Smooth muscle cell (in vitro differentiated cells): ENCODE measurements around the gene LYPD1. TPM values are rescaled to one million over a fixed set of nuclear protein-coding genes. Genes with fewer than 3 reads are reported as not detected.

Experiments used
- DNase-seq: peaks from one replicate; lab custom pipeline; 2025; ENCODE audit not compliant: unreplicated experiment; lab: John Stamatoyannopoulos, UW
- H2AFZ ChIP-seq: fragments of 200-600 bp; sonication (generic); 2 replicates; pipeline ENCODE4 v1.6.0; 2016; ENCODE audit warnings: antibody characterized with exemption, low read depth, mild to moderate bottlenecking
- H3F3A ChIP-seq: fragments of 200-600 bp; sonication (generic); 2 replicates; pipeline ENCODE4 v1.6.0; 2017; ENCODE audit warnings: antibody characterized with exemption, low read depth
- H3K27ac ChIP-seq: fragments of 200-600 bp; sonication (generic); 2 replicates; pipeline ENCODE4 v1.5.1; 2016; ENCODE audit warnings: low read depth, mild to moderate bottlenecking
- H3K27me3 ChIP-seq: fragments of 200-600 bp; sonication (generic); 2 replicates; pipeline ENCODE4 v1.6.1; 2016; ENCODE audit warnings: low read depth, mild to moderate bottlenecking
- H3K36me3 ChIP-seq: fragments of 200-600 bp; sonication (generic); 2 replicates; pipeline ENCODE4 v1.5.1; 2016; ENCODE audit warnings: low read depth
- H3K4me1 ChIP-seq: fragments of 200-600 bp; sonication (generic); 2 replicates; pipeline ENCODE4 v1.5.1; 2016; ENCODE audit warnings: low read depth
- H3K4me2 ChIP-seq: fragments of 200-600 bp; sonication (generic); 2 replicates; pipeline ENCODE4 v1.6.0; 2016; ENCODE audit warnings: mild to moderate bottlenecking
- H3K4me3 ChIP-seq: fragments of 200-600 bp; sonication (generic); 2 replicates; pipeline ENCODE4 v1.5.1; 2016; ENCODE audit warnings: mild to moderate bottlenecking
- H3K79me2 ChIP-seq: fragments of 200-600 bp; sonication (generic); 2 replicates; pipeline ENCODE4 v1.6.0; 2016; ENCODE audit warnings: low read depth, mild to moderate bottlenecking
- H3K9ac ChIP-seq: fragments of 200-600 bp; sonication (generic); 2 replicates; pipeline ENCODE4 v1.6.0; 2016; ENCODE audit warnings: low read depth
- H3K9me3 ChIP-seq: fragments of 200-600 bp; sonication (generic); replicated peaks from 2 replicates; pipeline ENCODE4 v1.5.1; 2016; ENCODE audit warnings: low read depth
- H4K20me1 ChIP-seq: fragments of 200-600 bp; sonication (generic); 2 replicates; pipeline ENCODE4 v1.6.0; 2016; ENCODE audit warnings: low read depth
- CTCF ChIP-seq: fragments of 200-600 bp; sonication (generic); IDR thresholded peaks from 2 replicates; pipeline ENCODE4 v1.5.1; 2017; ENCODE audit warnings: borderline replicate concordance, mild to moderate bottlenecking, antibody characterized with exemption; ENCODE audit not compliant: insufficient read depth, poor library complexity, severe bottlenecking
- WGBS: methylation state at CpG from one replicate; pipeline ENCODE4 v1.1.7; 2016; ENCODE audit warnings: low lambda C conversion rate; 5-methylcytosine and 5-hydroxymethylcytosine counted together
- polyA plus RNA-seq: library from polyadenylated mRNA; unstranded; fragments of >200 nt; fragmentation: Nextera tagmentation; extraction: Ambion mirVana; gene quantifications from 2 replicates; pipeline ENCODE4 v1.2.1, GENCODE V29; 2016
- total RNA-seq: library from RNA; depleted of rRNA; stranded (reverse); fragments of >200 nt; gene quantifications from 2 replicates; pipeline ENCODE4 v1.2.3, GENCODE V29; 2014

The LYPD1 gene
- total and polyA plus RNA-seq, 2 experiments from 2014 or later, result 2.5 to 5.3 TPM

- Histone ChIP-seq H3K27ac (no peak overlapping the region), H3K9me3 (no peaks in the 10 kb centered on the region), H3K4me2 (no peak overlapping the region), H3K27me3 (peaks cover 12% of the 10 kb centered on the region), H3F3A (no peaks in the 10 kb centered on the region), H3K4me3 (no peak overlapping the region), H3K79me2 (no peaks in the 10 kb centered on the region), H3K4me1 (no peaks in the 10 kb centered on the region), H2AFZ (no peak overlapping the region), H3K36me3 (no peaks in the 10 kb centered on the region), H3K9ac (no peak overlapping the region), H4K20me1 (no peaks in the 10 kb centered on the region)
- 79% methylated on average over 6 of the region's 6 CpGs for WGBS
- no peak for DNase-seq
- no peak for TF ChIP-seq CTCF
Observed at GRCh38 chr2:132608311-132608710, 61.7 kb downstream of the LYPD1 start.

GRCh38 chr2:132607426-132608090, 62.4 kb downstream of the LYPD1 start:
- Histone ChIP-seq H3K27me3 (peaks cover 9% of the 10 kb centered on the region), H3K4me3 (no peak overlapping the region), H3K4me1 (no peaks in the 10 kb centered on the region), H3K79me2 (no peaks in the 10 kb centered on the region), H3K9ac (no peak overlapping the region), H3F3A (no peaks in the 10 kb centered on the region), H3K4me2 (no peak overlapping the region), H2AFZ (no peak overlapping the region), H4K20me1 (no peaks in the 10 kb centered on the region), H3K36me3 (no peaks in the 10 kb centered on the region), H3K27ac (no peak overlapping the region), H3K9me3 (no peaks in the 10 kb centered on the region)
- no peak for TF ChIP-seq CTCF
- no peak for DNase-seq
- 81% methylated on average over 4 of the region's 4 CpGs for WGBS

GRCh38 chr2:132606649-132607048, 63.4 kb downstream of the LYPD1 start:
- no peak overlapping the region for H2AFZ ChIP-seq
- WGBS, result 89% methylated on average over 8 of the region's 8 CpGs
- H3K4me1 ChIP-seq, result no peaks in the 10 kb centered on the region

More at GRCh38 chr2:132606649-132607048, 63.4 kb downstream of the LYPD1 start:
- H3K4me2 ChIP-seq, result no peak overlapping the region
- no peaks in the 10 kb centered on the region for H4K20me1 ChIP-seq
- no peak for DNase-seq
- no peaks in the 10 kb centered on the region for H3K9me3 ChIP-seq
- H3K4me3 ChIP-seq, result no peak overlapping the region
- no peaks in the 10 kb centered on the region for H3K79me2 ChIP-seq
- TF ChIP-seq CTCF, result no peak
- H3F3A ChIP-seq, result no peaks in the 10 kb centered on the region
- peaks cover 9% of the 10 kb centered on the region for H3K27me3 ChIP-seq
- no peaks in the 10 kb centered on the region for H3K36me3 ChIP-seq
- no peak overlapping the region for H3K9ac ChIP-seq
- no peak overlapping the region for H3K27ac ChIP-seq
